ENCODE measurements around the gene SMURF1.
"Not testable (repeated sequence)": the region's sequence is repeated elsewhere in the genome, so short reads cannot be mapped to it uniquely, and the experiment has no call there.

SMURF1 gene

GRCh38 chr7:99106411-99106810, 37.5 kb downstream of the SMURF1 start:
- no peak for TF ChIP-seq CTCF (IDR thresholded peaks at IDR 0.05; ENCODE audit: insufficient read depth, low read depth, low read length, missing control alignments)

GRCh38 chr7:99105756-99106155, 38.2 kb downstream of the SMURF1 start:
- H3K4me3 ChIP-seq (ENCODE audit: low read depth, low read length), result no peak overlapping the region
- TF ChIP-seq CTCF (IDR thresholded peaks at IDR 0.05; ENCODE audit: insufficient read depth, low read depth, low read length, missing control alignments), result no peak
- no peak for DNase-seq (ENCODE audit: low read depth)

More at GRCh38 chr7:99106411-99106810, 37.5 kb downstream of the SMURF1 start:
- no peak overlapping the region for H3K4me3 ChIP-seq (ENCODE audit: low read depth, low read length)
- no peak for DNase-seq (ENCODE audit: low read depth)

- no peak for DNase-seq (ENCODE audit: low read depth)
- H3K4me3 ChIP-seq (ENCODE audit: low read depth, low read length), result no peak overlapping the region
Measured at GRCh38 chr7:99104631-99105030, 39.3 kb downstream of the SMURF1 start.

GRCh38 chr7:99103836-99104235, 40.1 kb downstream of the SMURF1 start:
- H3K4me3 ChIP-seq (ENCODE audit: low read depth, low read length); DNase-seq (ENCODE audit: low read depth): not testable (repeated sequence)

More at GRCh38 chr7:99104631-99105030, 39.3 kb downstream of the SMURF1 start:
- no peak for TF ChIP-seq CTCF (IDR thresholded peaks at IDR 0.05; ENCODE audit: insufficient read depth, low read depth, low read length, missing control alignments)

GRCh38 chr7:99102809-99103690, 40.9 kb downstream of the SMURF1 start:
- TF ChIP-seq CTCF (IDR thresholded peaks at IDR 0.05; ENCODE audit: insufficient read depth, low read depth, low read length, missing control alignments), result no peak
- H3K4me3 ChIP-seq (ENCODE audit: low read depth, low read length), result no peak overlapping the region
- DNase-seq (ENCODE audit: low read depth), result peak; percentile 66

GRCh38 chr7:99102361-99102760, 41.5 kb downstream of the SMURF1 start:
- no peak for TF ChIP-seq CTCF (IDR thresholded peaks at IDR 0.05; ENCODE audit: insufficient read depth, low read depth, low read length, missing control alignments)
- H3K4me3 ChIP-seq (ENCODE audit: low read depth, low read length), result no peak overlapping the region
- DNase-seq (ENCODE audit: low read depth), result no peak

- DNase-seq (ENCODE audit: low read depth); H3K4me3 ChIP-seq (ENCODE audit: low read depth, low read length): not testable (repeated sequence)
Measured at GRCh38 chr7:99101516-99101915, 42.4 kb downstream of the SMURF1 start.

GRCh38 chr7:99099499-99100077, 44.3 kb downstream of the SMURF1 start:
- no peak overlapping the region for H3K4me3 ChIP-seq (ENCODE audit: low read depth, low read length)
- TF ChIP-seq CTCF (IDR thresholded peaks at IDR 0.05; ENCODE audit: insufficient read depth, low read depth, low read length, missing control alignments), result no peak
- DNase-seq (ENCODE audit: low read depth), result no peak

Measured in GM12865 (cell line).